MM.1S (cell line): ENCODE data around the gene MITF.

Experiments
- DNase-seq: peaks from one replicate; pipeline ENCODE4 v3.0.0-alpha.2; 2015
- H2AFZ ChIP-seq: fragments of 300-600 bp; sonication (generic); 2 replicates; pipeline ENCODE4 v1.6.0; 2016; ENCODE audit warnings: antibody characterized with exemption, low read length
- H3F3A ChIP-seq: fragments of 300-600 bp; sonication (generic); 2 replicates; pipeline ENCODE4 v1.6.1; 2016; ENCODE audit warnings: mild to moderate bottlenecking, antibody characterized with exemption, low read length, moderate library complexity, mixed read lengths; ENCODE audit not compliant: insufficient read depth
- H3K27ac ChIP-seq: fragments of 300-600 bp; sonication (generic); 2 replicates; pipeline ENCODE4 v1.5.1; 2016; ENCODE audit warnings: mild to moderate bottlenecking, low read length
- H3K27me3 ChIP-seq: fragments of 300-600 bp; sonication (generic); replicated peaks from 2 replicates; pipeline ENCODE4 v1.6.0; 2016; ENCODE audit warnings: low read length; ENCODE audit not compliant: insufficient read depth
- H3K36me3 ChIP-seq: fragments of 300-600 bp; sonication (generic); replicated peaks from 2 replicates; pipeline ENCODE4 v1.6.1; 2016; ENCODE audit warnings: mild to moderate bottlenecking, low read length, mixed read lengths; ENCODE audit not compliant: insufficient read depth
- H3K4me1 ChIP-seq: fragments of 300-600 bp; sonication (generic); 2 replicates; pipeline ENCODE4 v1.6.1; 2016; ENCODE audit warnings: low read length, mixed read lengths
- H3K4me2 ChIP-seq: fragments of 300-600 bp; sonication (generic); 2 replicates; pipeline ENCODE4 v1.6.0; 2016; ENCODE audit warnings: low read depth, low read length
- H3K4me3 ChIP-seq: fragments of 300-600 bp; sonication (generic); 2 replicates; pipeline ENCODE4 v1.5.1; 2016; ENCODE audit warnings: low read length, mixed read lengths
- H3K79me2 ChIP-seq: fragments of 300-600 bp; sonication (generic); 2 replicates; pipeline ENCODE4 v1.6.1; 2016; ENCODE audit warnings: mixed run types, low read length, mixed read lengths
- H3K9ac ChIP-seq: fragments of 300-600 bp; sonication (generic); 2 replicates; pipeline ENCODE4 v1.6.1; 2016; ENCODE audit warnings: low read length, mixed read lengths
- H3K9me2 ChIP-seq: fragments of 300-600 bp; sonication (generic); replicated peaks from 2 replicates; pipeline ENCODE4 v1.6.1; 2016; ENCODE audit warnings: mild to moderate bottlenecking, low read length, mixed read lengths; ENCODE audit not compliant: insufficient read depth
- H3K9me3 ChIP-seq: fragments of 300-600 bp; sonication (generic); replicated peaks from 2 replicates; pipeline ENCODE4 v1.6.1; 2016; ENCODE audit warnings: mild to moderate bottlenecking, low read length, mixed read lengths; ENCODE audit not compliant: insufficient read depth
- H4K20me1 ChIP-seq: fragments of 300-600 bp; sonication (generic); 2 replicates; pipeline ENCODE4 v1.6.1; 2016; ENCODE audit warnings: mild to moderate bottlenecking, low read length, moderate library complexity, mixed read lengths; ENCODE audit not compliant: insufficient read depth
- EZH2 ChIP-seq: fragments of 300-600 bp; sonication (generic); optimal IDR thresholded peaks from 2 replicates; pipeline ENCODE3; 2017; ENCODE audit warnings: low read depth, mild to moderate bottlenecking, antibody characterized with exemption, low read length, mixed read lengths
- EZH2phosphoT487 ChIP-seq: fragments of 300-600 bp; sonication (generic); IDR thresholded peaks from 2 replicates; pipeline ENCODE4 v1.6.1; 2018; ENCODE audit warnings: antibody characterized with exemption, low read length
- TF ChIP-seq, protein P1 (sequence below): fragments of 300-600 bp; sonication (generic); IDR thresholded peaks from 2 replicates; pipeline ENCODE4 v1.5.1; 2016; ENCODE audit warnings: antibody characterized with exemption, low read length, mixed read lengths

MITF gene

DNA sequence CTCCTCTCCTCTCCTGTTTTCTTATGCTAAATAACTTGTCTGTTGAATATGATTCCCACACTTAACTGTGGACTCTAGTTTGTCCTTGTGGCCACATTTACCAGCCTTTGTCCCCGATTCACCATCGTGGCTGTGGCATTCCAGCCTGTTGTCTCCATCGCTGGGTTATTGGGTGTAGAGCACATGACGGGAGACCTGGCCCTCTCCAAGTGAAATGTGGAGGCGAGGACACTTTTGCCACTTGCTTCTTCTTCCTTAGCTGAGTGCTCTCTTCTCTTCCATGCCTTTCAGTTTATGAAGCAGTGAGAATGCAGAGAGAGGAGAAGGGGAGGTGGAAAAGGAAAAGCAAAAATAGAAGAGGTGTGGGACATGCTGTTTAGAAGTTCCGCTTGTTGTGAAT, 198.8 kb downstream of the MITF start:
- Histone ChIP-seq H3K4me2 (no peak overlapping the region), H3K9me3 (no peaks in the 10 kb centered on the region), H2AFZ (no peak overlapping the region), H3K9me2 (no peaks in the 10 kb centered on the region), H3K4me1 (no peaks in the 10 kb centered on the region), H3F3A (no peaks in the 10 kb centered on the region), H3K27ac (no peak overlapping the region), H3K79me2 (no peaks in the 10 kb centered on the region), H3K9ac (no peak overlapping the region), H3K4me3 (no peak overlapping the region), H4K20me1 (no peaks in the 10 kb centered on the region), H3K27me3 (no peaks in the 10 kb centered on the region), H3K36me3 (no peaks in the 10 kb centered on the region)
- no peak for DNase-seq
- TF ChIP-seq EZH2phosphoT487, result no peak
- no peak for TF ChIP-seq EZH2
- TF ChIP-seq, protein P1, sequence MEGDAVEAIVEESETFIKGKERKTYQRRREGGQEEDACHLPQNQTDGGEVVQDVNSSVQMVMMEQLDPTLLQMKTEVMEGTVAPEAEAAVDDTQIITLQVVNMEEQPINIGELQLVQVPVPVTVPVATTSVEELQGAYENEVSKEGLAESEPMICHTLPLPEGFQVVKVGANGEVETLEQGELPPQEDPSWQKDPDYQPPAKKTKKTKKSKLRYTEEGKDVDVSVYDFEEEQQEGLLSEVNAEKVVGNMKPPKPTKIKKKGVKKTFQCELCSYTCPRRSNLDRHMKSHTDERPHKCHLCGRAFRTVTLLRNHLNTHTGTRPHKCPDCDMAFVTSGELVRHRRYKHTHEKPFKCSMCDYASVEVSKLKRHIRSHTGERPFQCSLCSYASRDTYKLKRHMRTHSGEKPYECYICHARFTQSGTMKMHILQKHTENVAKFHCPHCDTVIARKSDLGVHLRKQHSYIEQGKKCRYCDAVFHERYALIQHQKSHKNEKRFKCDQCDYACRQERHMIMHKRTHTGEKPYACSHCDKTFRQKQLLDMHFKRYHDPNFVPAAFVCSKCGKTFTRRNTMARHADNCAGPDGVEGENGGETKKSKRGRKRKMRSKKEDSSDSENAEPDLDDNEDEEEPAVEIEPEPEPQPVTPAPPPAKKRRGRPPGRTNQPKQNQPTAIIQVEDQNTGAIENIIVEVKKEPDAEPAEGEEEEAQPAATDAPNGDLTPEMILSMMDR, result no peak

DNA sequence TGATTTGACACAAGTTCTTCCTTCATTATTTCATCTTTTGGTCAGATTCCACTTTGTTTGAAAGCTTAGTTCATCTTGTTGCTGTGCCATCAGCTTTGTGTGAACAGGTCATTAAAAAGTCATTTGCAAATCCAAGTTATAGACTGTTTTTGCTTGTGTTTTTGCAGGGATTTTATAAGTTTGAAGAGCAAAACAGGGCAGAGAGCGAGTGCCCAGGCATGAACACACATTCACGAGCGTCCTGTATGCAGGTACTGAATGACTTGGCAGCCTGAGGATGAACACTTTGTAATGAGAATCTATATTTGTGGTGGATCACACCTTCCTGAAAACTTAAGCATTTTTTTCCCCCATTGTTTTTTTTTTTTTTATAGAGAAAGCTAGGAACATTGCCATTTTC, 199.7 kb downstream of the MITF start:
- Histone ChIP-seq H3K9me3 (no peaks in the 10 kb centered on the region), H3K36me3 (no peaks in the 10 kb centered on the region), H4K20me1 (no peaks in the 10 kb centered on the region), H3K4me2 (no peak overlapping the region), H3K27ac (no peak overlapping the region), H3K79me2 (no peaks in the 10 kb centered on the region), H3F3A (no peaks in the 10 kb centered on the region), H3K27me3 (no peaks in the 10 kb centered on the region), H2AFZ (no peak overlapping the region), H3K4me3 (no peak overlapping the region), H3K9ac (no peak overlapping the region), H3K9me2 (no peaks in the 10 kb centered on the region), H3K4me1 (no peaks in the 10 kb centered on the region)
- TF ChIP-seq EZH2 (no peak), EZH2phosphoT487 (no peak)
- TF ChIP-seq, protein P1, result no peak
- no peak for DNase-seq

DNA sequence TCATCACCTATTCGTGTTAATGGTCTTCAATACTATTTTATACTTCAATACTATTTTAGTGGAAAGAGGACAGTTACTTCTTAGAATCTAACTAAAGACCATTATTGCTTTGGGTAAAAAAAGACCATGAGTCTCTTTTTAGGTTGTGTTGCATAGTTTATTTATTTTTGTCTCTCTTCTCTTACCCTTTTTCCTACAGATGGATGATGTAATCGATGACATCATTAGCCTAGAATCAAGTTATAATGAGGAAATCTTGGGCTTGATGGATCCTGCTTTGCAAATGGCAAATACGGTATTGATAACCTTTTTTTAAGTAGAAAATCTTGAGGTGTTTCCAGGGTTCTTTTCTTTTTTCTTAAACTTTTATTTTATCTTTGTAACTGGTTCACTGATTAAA, 201.8 kb downstream of the MITF start:
- H3K36me3 ChIP-seq, result no peaks in the 10 kb centered on the region
- H3K4me2 ChIP-seq, result no peak overlapping the region
- no peaks in the 10 kb centered on the region for H3K27me3 ChIP-seq
- no peak for DNase-seq
- no peak overlapping the region for H3K9ac ChIP-seq
- H3K9me3 ChIP-seq, result no peaks in the 10 kb centered on the region
- H4K20me1 ChIP-seq, result no peaks in the 10 kb centered on the region
- no peak overlapping the region for H3K27ac ChIP-seq
- no peak overlapping the region for H2AFZ ChIP-seq
- H3K9me2 ChIP-seq, result no peaks in the 10 kb centered on the region
- H3K79me2 ChIP-seq, result no peaks in the 10 kb centered on the region
- H3K4me1 ChIP-seq, result no peaks in the 10 kb centered on the region
- no peaks in the 10 kb centered on the region for H3F3A ChIP-seq
- TF ChIP-seq EZH2phosphoT487 (no peak), EZH2 (no peak)
- TF ChIP-seq, protein P1, result no peak
- H3K4me3 ChIP-seq, result no peak overlapping the region
